Cardiac fibroblast (primary cell): Measurements from ENCODE around the gene RFX1.

Experiments used
- DNase-seq, 2 donors: peaks; one replicate each; pipeline versions ENCODE4 v3.0.0 to v3.0.0-alpha.2; 2010; ENCODE audit warnings: low read depth in 2 of 2
- H3K4me3 ChIP-seq, 2 donors: replicated peaks in 1 of 2; 1 replicate in 1 of 2; 2 replicates in 1 of 2; pipeline ENCODE4 v1.5.1; 2011; ENCODE audit warnings: low read depth in 2 of 2, low read length in 2 of 2, mild to moderate bottlenecking in 2 of 2, moderate library complexity in 1 of 2
- CTCF ChIP-seq: IDR thresholded peaks from one replicate; pipeline ENCODE4 v1.5.1; 2011; ENCODE audit warnings: low read depth, mild to moderate bottlenecking, low read length, inconsistent platforms

Gene RFX1

GRCh38 chr19:13932149-13932637 lies 73.9 kb downstream of the RFX1 start:
- no peak overlapping the region for H3K4me3 ChIP-seq
- no peak for DNase-seq
- no peak for TF ChIP-seq CTCF

- DNase-seq = no peak
Observed at GRCh38 chr19:13931391-13932148, 74.5 kb downstream of the RFX1 start.

GRCh38 chr19:13930402-13930801 lies 75.7 kb downstream of the RFX1 start:
- no peak for DNase-seq
- TF ChIP-seq CTCF = no peak
- H3K4me3 ChIP-seq = no peak overlapping the region

More at GRCh38 chr19:13931391-13932148, 74.5 kb downstream of the RFX1 start:
- no peak overlapping the region for H3K4me3 ChIP-seq
- no peak for TF ChIP-seq CTCF

- DNase-seq = no peak
- no peak for TF ChIP-seq CTCF
- no peak overlapping the region for H3K4me3 ChIP-seq
Observed at GRCh38 chr19:13929956-13930355, 76.2 kb downstream of the RFX1 start.

- TF ChIP-seq CTCF = no peak
- DNase-seq = no peak
- no peak overlapping the region for H3K4me3 ChIP-seq
Observed at GRCh38 chr19:13929340-13929739, 76.8 kb downstream of the RFX1 start.

GRCh38 chr19:13926715-13927114 lies 79.4 kb downstream of the RFX1 start:
- H3K4me3 ChIP-seq = no peak overlapping the region
- TF ChIP-seq CTCF = no peak
- DNase-seq = no peak
